ENCODE data around the gene KRT32. TPM values are rescaled to one million over a fixed set of nuclear protein-coding genes. Genes with fewer than 3 reads are reported as not detected.

The KRT32 gene
- total RNA-seq, 1 experiment from 2014 or later, result 0.72 TPM

GRCh38 chr17:41413353-41413957, 53.7 kb downstream of the KRT32 start:
- no peak for ATAC-seq
- H3K27me3 ChIP-seq (ENCODE audit: control insufficient read depth, insufficient read depth, low read length), result no peaks in the 10 kb centered on the region
- ChIA-PET CTCF (no interaction called here), POLR2A (interaction anchor here (0.5 kb wide), 1 partner anchor 83 kb away, joined by 4 read pairs; no protein-coding TSS in a partner anchor)
- peak overlapping the region; percentile 62 for H3K27ac ChIP-seq (ENCODE audit: low read length)
- intact Hi-C loops (cut with micrococcal nuclease; ENCODE audit: unreplicated experiment), result no loop called here
- no peak for TF ChIP-seq REST (IDR thresholded peaks at IDR 0.05; ENCODE audit: insufficient read depth in 1 of 2, low read depth in 2 of 2, low read length in 1 of 2)
- in situ Hi-C loops (cut with HindIII; ENCODE audit: low pct_unique_long_range_greater_than_20kb, low sequenced_read_pairs), result no loop called here
- BruUV-seq (replicated peaks), result no TSS peak
- H3K36me3 ChIP-seq (ENCODE audit: control insufficient read depth, insufficient read depth, low read length), result no peaks in the 10 kb centered on the region
- H3K4me1 ChIP-seq (ENCODE audit: control insufficient read depth, insufficient read depth, low read length), result peaks cover 17% of the 10 kb centered on the region; the same call in 1 of the 2 replicates
- no peak overlapping the region for H3K4me3 ChIP-seq (ENCODE audit: low read depth in 2 of 2, low read length in 2 of 2)
- H3K9me3 ChIP-seq (ENCODE audit: control insufficient read depth, insufficient read depth, low read depth, low read length), result no peaks in the 10 kb centered on the region
- DNase-seq (ENCODE audit: low read depth, low spot score), result no peak

GRCh38 chr17:41411072-41411840, 55.9 kb downstream of the KRT32 start:
- no peaks in the 10 kb centered on the region for H3K27me3 ChIP-seq (ENCODE audit: control insufficient read depth, insufficient read depth, low read length)
- intact Hi-C loops (cut with micrococcal nuclease; ENCODE audit: unreplicated experiment), result no loop called here
- DNase-seq (ENCODE audit: low read depth, low spot score) (no peak), ATAC-seq (no peak)
- TF ChIP-seq CTCF (IDR thresholded peaks at IDR 0.05), result no peak
- TF ChIP-seq SIN3A (IDR thresholded peaks at IDR 0.05; ENCODE audit: borderline replicate concordance, insufficient read depth, low read depth, low read length), result no peak
- no peak for TF ChIP-seq REST (IDR thresholded peaks at IDR 0.05; ENCODE audit: insufficient read depth in 1 of 2, low read depth in 2 of 2, low read length in 1 of 2)
- no peak for TF ChIP-seq POLR2AphosphoS5 (IDR thresholded peaks at IDR 0.05; ENCODE audit: low read depth, low read length)
- TF ChIP-seq TCF7L2 (IDR thresholded peaks at IDR 0.05; ENCODE audit: low read depth, low read length), result no peak
- no peak overlapping the region for H3K4me3 ChIP-seq (ENCODE audit: low read depth in 2 of 2, low read length in 2 of 2)
- H3K9me3 ChIP-seq (ENCODE audit: control insufficient read depth, insufficient read depth, low read depth, low read length), result no peaks in the 10 kb centered on the region
- no peak overlapping the region for H3K27ac ChIP-seq (ENCODE audit: low read length)
- no peaks in the 10 kb centered on the region for H3K36me3 ChIP-seq (ENCODE audit: control insufficient read depth, insufficient read depth, low read length)
- ChIA-PET CTCF (no interaction called here), POLR2A (no interaction called here)
- BruUV-seq (replicated peaks), result no TSS peak
- in situ Hi-C loops (cut with HindIII; ENCODE audit: low pct_unique_long_range_greater_than_20kb, low sequenced_read_pairs), result no loop called here
- H3K4me1 ChIP-seq (ENCODE audit: control insufficient read depth, insufficient read depth, low read length), result peaks cover 17% of the 10 kb centered on the region; the same call in 1 of the 2 replicates

Small RNAs within 50 kb of the gene (microRNA-seq; reads per million reads assigned to microRNA genes)
- gene MIR6510 (ENCODE audit: unreplicated experiment), result 1.3 reads per million

Other genes with a start within 250 kb of the KRT32 start
- not detected for gene KRTAP9-2, start 240.7 kb downstream of the KRT32 start, total RNA-seq (2021; ENCODE audit: unreplicated experiment)
- gene KRTAP9-3, start 234.9 kb downstream of the KRT32 start, total RNA-seq (2021; ENCODE audit: unreplicated experiment), result not detected
- gene KRTAP9-8, start 229.4 kb downstream of the KRT32 start, total RNA-seq (2021; ENCODE audit: unreplicated experiment), result not detected
- not detected for gene KRTAP9-4, start 217.7 kb downstream of the KRT32 start, total RNA-seq (2021; ENCODE audit: unreplicated experiment)
- not detected for gene KRTAP9-9, start 212.0 kb downstream of the KRT32 start, total RNA-seq (2021; ENCODE audit: unreplicated experiment)
- gene KRTAP9-6, start 202.0 kb downstream of the KRT32 start, total RNA-seq (2021; ENCODE audit: unreplicated experiment), result not detected
- not detected for gene KRTAP9-7, start 191.7 kb downstream of the KRT32 start, total RNA-seq (2021; ENCODE audit: unreplicated experiment)
- gene KRTAP29-1, start 164.5 kb downstream of the KRT32 start, total RNA-seq (2021; ENCODE audit: unreplicated experiment), result not detected
- gene KRTAP16-1, start 158.1 kb downstream of the KRT32 start, total RNA-seq (2021; ENCODE audit: unreplicated experiment), result not detected
- not detected for gene KRTAP17-1, start 151.7 kb downstream of the KRT32 start, total RNA-seq (2021; ENCODE audit: unreplicated experiment)
- gene KRT33A, start 116.6 kb downstream of the KRT32 start, total RNA-seq (2021; ENCODE audit: unreplicated experiment), result not detected
- not detected for gene KRT33B, start 97.6 kb downstream of the KRT32 start, total RNA-seq (2021; ENCODE audit: unreplicated experiment)
- not detected for gene KRT34, start 85.1 kb downstream of the KRT32 start, total RNA-seq (2021; ENCODE audit: unreplicated experiment)
- gene KRT31, start 69.8 kb downstream of the KRT32 start, total RNA-seq (2021; ENCODE audit: unreplicated experiment), result not detected
- gene KRT37, start 42.8 kb downstream of the KRT32 start, total RNA-seq (2021; ENCODE audit: unreplicated experiment), result not detected
- gene KRT38, start 26.4 kb downstream of the KRT32 start, total RNA-seq (2021; ENCODE audit: unreplicated experiment), result not detected
- gene KRT35, start 13.8 kb upstream of the KRT32 start, total RNA-seq (2021; ENCODE audit: unreplicated experiment), result not detected
- not detected for gene KRT36, start 22.5 kb upstream of the KRT32 start, total RNA-seq (2021; ENCODE audit: unreplicated experiment)
- gene KRT13, start 38.2 kb upstream of the KRT32 start, total RNA-seq (2021; ENCODE audit: unreplicated experiment), result 0.36 TPM
- 70.4 TPM for gene KRT15, start 51.5 kb upstream of the KRT32 start, total RNA-seq (2021; ENCODE audit: unreplicated experiment)
- gene KRT19, start 60.9 kb upstream of the KRT32 start, total RNA-seq (2021; ENCODE audit: unreplicated experiment), result 2,383 TPM
- gene KRT9, start 104.7 kb upstream of the KRT32 start, total RNA-seq (2021; ENCODE audit: unreplicated experiment), result not detected
- not detected for gene KRT14, start 119.5 kb upstream of the KRT32 start, total RNA-seq (2021; ENCODE audit: unreplicated experiment)
- 1.6 TPM for gene KRT16, start 145.4 kb upstream of the KRT32 start, total RNA-seq (2021; ENCODE audit: unreplicated experiment)
- gene KRT17, start 157.2 kb upstream of the KRT32 start, total RNA-seq (2021; ENCODE audit: unreplicated experiment), result 1.9 TPM
- 747 TPM for gene EIF1, start 221.5 kb upstream of the KRT32 start, total RNA-seq (2021; ENCODE audit: unreplicated experiment)
- not detected for gene GAST, start 244.9 kb upstream of the KRT32 start, total RNA-seq (2021; ENCODE audit: unreplicated experiment)

Data from Panc1 (cell line).